A673 (cell line): Measurements from ENCODE around the gene MYO1D. TPM values are rescaled to one million over a fixed set of nuclear protein-coding genes. Genes with fewer than 3 reads are reported as not detected.

Experiments
- BruUV-seq: library from RNA; stranded (reverse); fragments of 400-500 nt; replicated peaks from 2 replicates; lab custom pipeline; 2021; lab: Mats Ljungman, UMichigan
- CTCF ChIA-PET: fragments of 300-600 bp; sonication (Branson Sonifier 250); formaldehyde crosslinking; loops from one replicate; lab custom pipeline; 2022; ENCODE audit warnings: antibody characterized with exemption; lab: Charles Lee
- POLR2A ChIA-PET: fragments of 300-600 bp; sonication (Branson Sonifier 250); formaldehyde crosslinking; loops from one replicate; lab custom pipeline; 2022; ENCODE audit warnings: antibody characterized with exemption; ENCODE audit not compliant: low non-redundant PET; lab: Charles Lee
- DNase-seq: peaks from one replicate; pipeline ENCODE4 v3.0.0-alpha.2; 2015; ENCODE audit warnings: low spot score
- H3K27ac ChIP-seq: fragments of 200-600 bp; sonication (generic); 2 replicates; pipeline ENCODE4 v1.5.1; 2016; ENCODE audit warnings: mixed run types, low read depth, mild to moderate bottlenecking, mixed read lengths, antibody characterized with exemption, low read length; ENCODE audit not compliant: poor library complexity, severe bottlenecking
- H3K27me3 ChIP-seq: fragments of 200-600 bp; sonication (generic); replicated peaks from 2 replicates; pipeline ENCODE4 v1.6.1; 2017; ENCODE audit warnings: mixed run types, low read depth, mild to moderate bottlenecking, mixed read lengths, antibody characterized with exemption, low read length; ENCODE audit not compliant: insufficient read depth, poor library complexity
- H3K36me3 ChIP-seq: fragments of 200-600 bp; sonication (generic); 2 replicates; pipeline ENCODE4 v1.6.1; 2016; ENCODE audit warnings: mixed run types, mild to moderate bottlenecking, mixed read lengths, antibody characterized with exemption, low read length; ENCODE audit not compliant: insufficient read depth, poor library complexity, severe bottlenecking
- H3K4me1 ChIP-seq: fragments of 200-600 bp; sonication (generic); 2 replicates; pipeline ENCODE4 v1.6.1; 2017; ENCODE audit warnings: mixed run types, mild to moderate bottlenecking, mixed read lengths, antibody characterized with exemption, low read length; ENCODE audit not compliant: insufficient read depth, poor library complexity, severe bottlenecking
- H3K4me3 ChIP-seq: fragments of 200-600 bp; sonication (generic); 2 replicates; pipeline ENCODE4 v1.5.1; 2016; ENCODE audit warnings: low read depth, mixed run types, mild to moderate bottlenecking, mixed read lengths, low read length; ENCODE audit not compliant: poor library complexity, severe bottlenecking
- H3K9me3 ChIP-seq: fragments of 200-600 bp; sonication (generic); 2 replicates; pipeline ENCODE4 v1.6.1; 2016; ENCODE audit warnings: mixed run types, low read depth, mild to moderate bottlenecking, mixed read lengths, antibody characterized with exemption, low read length; ENCODE audit not compliant: poor library complexity, severe bottlenecking
- CTCF ChIP-seq: fragments of 300-800, 200-600 bp; sonication (generic); conservative IDR thresholded peaks from 2 replicates; pipeline ENCODE4 v1.5.1; 2017; ENCODE audit warnings: low read depth, mild to moderate bottlenecking, antibody characterized with exemption, low read length, moderate library complexity, mixed read lengths
- EZH2 ChIP-seq: fragments of 200-600 bp; sonication (generic); IDR thresholded peaks from 2 replicates; pipeline ENCODE4 v1.6.1; 2017; ENCODE audit warnings: borderline replicate concordance, low read depth, mild to moderate bottlenecking, mixed read lengths, antibody characterized with exemption, low read length; ENCODE audit not compliant: poor library complexity, severe bottlenecking
- intact Hi-C: fragments of 100-400 bp; cut with micrococcal nuclease; formaldehyde crosslinking; loops from one replicate; pipeline ENCODE4 v1.10.0; 2022; ENCODE audit not compliant: unreplicated experiment
- total RNA-seq: library from RNA; stranded (reverse); gene quantifications from 2 replicates; pipeline ENCODE4 v1.2.3, GENCODE V29; 2021

Gene MYO1D
- total RNA-seq, 1 experiment from 2014 or later = 10.4 TPM

GRCh38 chr17:32491371-32492263 is 385.3 kb downstream of the MYO1D start:
- BruUV-seq = no TSS peak
- POLR2A ChIA-PET = no interaction called here
- DNase-seq = no peak
- peaks cover 10% of the 10 kb centered on the region for H3K4me1 ChIP-seq
- no peak overlapping the region for H3K4me3 ChIP-seq
- no peaks in the 10 kb centered on the region for H3K36me3 ChIP-seq
- intact Hi-C loops = no loop called here
- TF ChIP-seq CTCF (no peak), EZH2 (no peak)
- H3K9me3 ChIP-seq = no peaks in the 10 kb centered on the region
- H3K27me3 ChIP-seq = no peaks in the 10 kb centered on the region
- no peak overlapping the region for H3K27ac ChIP-seq
- CTCF ChIA-PET = no interaction called here

- CTCF ChIA-PET = no interaction called here
- intact Hi-C loops = no loop called here
- no peaks in the 10 kb centered on the region for H3K27me3 ChIP-seq
- no peaks in the 10 kb centered on the region for H3K9me3 ChIP-seq
- peaks cover 10% of the 10 kb centered on the region for H3K4me1 ChIP-seq
- BruUV-seq = no TSS peak
- no peak overlapping the region for H3K27ac ChIP-seq
- no peak overlapping the region for H3K4me3 ChIP-seq
- POLR2A ChIA-PET = no interaction called here
- TF ChIP-seq CTCF = no peak
- no peak for TF ChIP-seq EZH2
- no peaks in the 10 kb centered on the region for H3K36me3 ChIP-seq
- no peak for DNase-seq
Observed at GRCh38 chr17:32490101-32490482, 386.8 kb downstream of the MYO1D start.

- no peak for DNase-seq
- intact Hi-C loops = no loop called here
- POLR2A ChIA-PET = no interaction called here
- Histone ChIP-seq H3K27ac (no peak overlapping the region), H3K36me3 (no peaks in the 10 kb centered on the region), H3K27me3 (no peaks in the 10 kb centered on the region), H3K9me3 (no peaks in the 10 kb centered on the region), H3K4me3 (no peak overlapping the region), H3K4me1 (peaks cover 4% of the 10 kb centered on the region)
- no TSS peak for BruUV-seq
- CTCF ChIA-PET = no interaction called here
- TF ChIP-seq CTCF = no peak
- TF ChIP-seq EZH2 = no peak
Observed at GRCh38 chr17:32489320-32490100, 387.4 kb downstream of the MYO1D start.
